Memory B cell (primary cell): Measurements from ENCODE around the gene GMDS.

Experiments
- ATAC-seq: fragments of 150-1000 bp; cut with Tn5 transposase; 2 replicates; pipeline ENCODE4 v1.10.0; 2021; ENCODE audit warnings: low read depth, mild to moderate bottlenecking, moderate library complexity
- DNase-seq, 2 donors: peaks; one replicate each; pipeline ENCODE4 v3.0.0; 2022; ENCODE audit warnings: low spot score in 2 of 2
- H3K27ac Mint-ChIP-seq: one replicate; pipeline ENCODE4 v1.8.0; 2022; ENCODE audit warnings: mild to moderate bottlenecking, moderate library complexity, mixed read lengths
- H3K27me3 Mint-ChIP-seq: one replicate; pipeline ENCODE4 v1.8.0; 2022; ENCODE audit warnings: mixed read lengths
- H3K36me3 Mint-ChIP-seq: one replicate; pipeline ENCODE4 v1.8.0; 2022; ENCODE audit warnings: mild to moderate bottlenecking, mixed read lengths
- H3K4me1 Mint-ChIP-seq: one replicate; pipeline ENCODE4 v1.8.0; 2022; ENCODE audit warnings: mixed read lengths
- H3K4me3 Mint-ChIP-seq: one replicate; pipeline ENCODE4 v1.8.0; 2022; ENCODE audit warnings: mild to moderate bottlenecking, moderate library complexity, mixed read lengths
- H3K9me3 Mint-ChIP-seq: one replicate; pipeline ENCODE4 v1.8.0; 2022; ENCODE audit warnings: mixed read lengths

The GMDS gene

GRCh38 chr6:1736346-1737105 is 508.9 kb downstream of the GMDS start:
- H3K27ac Mint-ChIP-seq = no peak overlapping the region
- no peaks in the 10 kb centered on the region for H3K27me3 Mint-ChIP-seq
- H3K9me3 Mint-ChIP-seq = peaks cover 3% of the 10 kb centered on the region
- H3K4me1 Mint-ChIP-seq = peaks cover 14% of the 10 kb centered on the region
- ATAC-seq (no peak), DNase-seq (no peak)
- no peak overlapping the region for H3K4me3 Mint-ChIP-seq
- H3K36me3 Mint-ChIP-seq = peaks cover 10% of the 10 kb centered on the region

- Mint-ChIP-seq H3K36me3 (peaks cover 17% of the 10 kb centered on the region), H3K4me3 (no peak overlapping the region), H3K4me1 (peaks cover 11% of the 10 kb centered on the region), H3K27ac (no peak overlapping the region), H3K27me3 (no peaks in the 10 kb centered on the region), H3K9me3 (peaks cover 10% of the 10 kb centered on the region)
- no peak for DNase-seq
- no peak for ATAC-seq
Measured at GRCh38 chr6:1735239-1735803, 510.1 kb downstream of the GMDS start.

- ATAC-seq (no peak), DNase-seq (no peak)
- Mint-ChIP-seq H3K27me3 (no peaks in the 10 kb centered on the region), H3K4me3 (no peak overlapping the region), H3K4me1 (no peaks in the 10 kb centered on the region), H3K9me3 (peaks cover 10% of the 10 kb centered on the region), H3K27ac (no peak overlapping the region), H3K36me3 (peaks cover 20% of the 10 kb centered on the region)
Measured at GRCh38 chr6:1730882-1731281, 514.5 kb downstream of the GMDS start.

GRCh38 chr6:1729750-1730140 is 515.7 kb downstream of the GMDS start:
- peaks cover 1% of the 10 kb centered on the region for H3K4me1 Mint-ChIP-seq
- H3K36me3 Mint-ChIP-seq = peaks cover 25% of the 10 kb centered on the region
- no peak overlapping the region for H3K4me3 Mint-ChIP-seq
- H3K27me3 Mint-ChIP-seq = no peaks in the 10 kb centered on the region
- H3K27ac Mint-ChIP-seq = no peak overlapping the region
- H3K9me3 Mint-ChIP-seq = peaks cover 10% of the 10 kb centered on the region
- DNase-seq (no peak), ATAC-seq (no peak)

GRCh38 chr6:1729133-1729749 is 516.2 kb downstream of the GMDS start:
- H3K4me1 Mint-ChIP-seq = peaks cover 4% of the 10 kb centered on the region
- no peak for ATAC-seq
- H3K9me3 Mint-ChIP-seq = peaks cover 10% of the 10 kb centered on the region
- H3K36me3 Mint-ChIP-seq = peaks cover 25% of the 10 kb centered on the region
- H3K27me3 Mint-ChIP-seq = no peaks in the 10 kb centered on the region
- no peak overlapping the region for H3K27ac Mint-ChIP-seq
- no peak overlapping the region for H3K4me3 Mint-ChIP-seq
- no peak for DNase-seq

- no peak for DNase-seq
- H3K4me1 Mint-ChIP-seq = peaks cover 4% of the 10 kb centered on the region
- peaks cover 20% of the 10 kb centered on the region for H3K36me3 Mint-ChIP-seq
- no peak for ATAC-seq
- H3K4me3 Mint-ChIP-seq = no peak overlapping the region
- no peaks in the 10 kb centered on the region for H3K27me3 Mint-ChIP-seq
- H3K9me3 Mint-ChIP-seq = peaks cover 7% of the 10 kb centered on the region
- no peak overlapping the region for H3K27ac Mint-ChIP-seq
Measured at GRCh38 chr6:1726341-1726768, 519.0 kb downstream of the GMDS start.

- Mint-ChIP-seq H3K36me3 (peaks cover 12% of the 10 kb centered on the region), H3K27ac (no peak overlapping the region), H3K4me3 (no peak overlapping the region), H3K9me3 (no peaks in the 10 kb centered on the region), H3K4me1 (peaks cover 4% of the 10 kb centered on the region), H3K27me3 (no peaks in the 10 kb centered on the region)
- DNase-seq = no peak
- no peak for ATAC-seq
Measured at GRCh38 chr6:1724616-1725015, 520.8 kb downstream of the GMDS start.

- H3K4me3 Mint-ChIP-seq = no peak overlapping the region
- peaks cover 13% of the 10 kb centered on the region for H3K36me3 Mint-ChIP-seq
- no peaks in the 10 kb centered on the region for H3K9me3 Mint-ChIP-seq
- no peak for DNase-seq
- H3K27ac Mint-ChIP-seq = no peak overlapping the region
- H3K27me3 Mint-ChIP-seq = no peaks in the 10 kb centered on the region
- no peak for ATAC-seq
- peaks cover 4% of the 10 kb centered on the region for H3K4me1 Mint-ChIP-seq
Measured at GRCh38 chr6:1724124-1724523, 521.3 kb downstream of the GMDS start.

GRCh38 chr6:1722801-1723200 is 522.6 kb downstream of the GMDS start:
- Mint-ChIP-seq H3K4me1 (peaks cover 4% of the 10 kb centered on the region), H3K4me3 (no peak overlapping the region), H3K9me3 (no peaks in the 10 kb centered on the region), H3K27me3 (no peaks in the 10 kb centered on the region), H3K27ac (no peak overlapping the region), H3K36me3 (peaks cover 21% of the 10 kb centered on the region)
- DNase-seq (no peak), ATAC-seq (no peak)

- Mint-ChIP-seq H3K9me3 (no peaks in the 10 kb centered on the region), H3K36me3 (peaks cover 19% of the 10 kb centered on the region), H3K27ac (no peak overlapping the region), H3K4me1 (peaks cover 4% of the 10 kb centered on the region), H3K27me3 (no peaks in the 10 kb centered on the region), H3K4me3 (no peak overlapping the region)
- no peak for ATAC-seq
- DNase-seq = no peak
Measured at GRCh38 chr6:1720620-1721322, 524.6 kb downstream of the GMDS start.

- DNase-seq = no peak
- Mint-ChIP-seq H3K27me3 (no peaks in the 10 kb centered on the region), H3K36me3 (peaks cover 16% of the 10 kb centered on the region)
Measured at GRCh38 chr6:1719922-1720321, 525.5 kb downstream of the GMDS start.

GRCh38 chr6:1716868-1717267 is 528.5 kb downstream of the GMDS start:
- no peaks in the 10 kb centered on the region for H3K4me1 Mint-ChIP-seq
- ATAC-seq (no peak), DNase-seq (no peak)
- H3K27ac Mint-ChIP-seq = no peak overlapping the region
- no peaks in the 10 kb centered on the region for H3K9me3 Mint-ChIP-seq
- peaks cover 15% of the 10 kb centered on the region for H3K36me3 Mint-ChIP-seq
- H3K4me3 Mint-ChIP-seq = no peak overlapping the region
- no peaks in the 10 kb centered on the region for H3K27me3 Mint-ChIP-seq

More at GRCh38 chr6:1719922-1720321, 525.5 kb downstream of the GMDS start:
- Mint-ChIP-seq H3K27ac (no peak overlapping the region), H3K9me3 (no peaks in the 10 kb centered on the region), H3K4me3 (no peak overlapping the region), H3K4me1 (peaks cover 4% of the 10 kb centered on the region)
- no peak for ATAC-seq

- H3K36me3 Mint-ChIP-seq = peaks cover 15% of the 10 kb centered on the region
- no peak overlapping the region for H3K27ac Mint-ChIP-seq
- ATAC-seq = no peak
- H3K27me3 Mint-ChIP-seq = no peaks in the 10 kb centered on the region
- no peaks in the 10 kb centered on the region for H3K4me1 Mint-ChIP-seq
- H3K4me3 Mint-ChIP-seq = no peak overlapping the region
- no peak for DNase-seq
- H3K9me3 Mint-ChIP-seq = no peaks in the 10 kb centered on the region
Measured at GRCh38 chr6:1716396-1716795, 529.0 kb downstream of the GMDS start.

GRCh38 chr6:1715336-1715735 is 530.1 kb downstream of the GMDS start:
- H3K4me1 Mint-ChIP-seq = no peaks in the 10 kb centered on the region

More at GRCh38 chr6:1715336-1715735, 530.1 kb downstream of the GMDS start:
- Mint-ChIP-seq H3K9me3 (no peaks in the 10 kb centered on the region), H3K27me3 (no peaks in the 10 kb centered on the region), H3K27ac (no peak overlapping the region), H3K4me3 (no peak overlapping the region), H3K36me3 (peaks cover 15% of the 10 kb centered on the region)
- DNase-seq (no peak), ATAC-seq (no peak)
